GM13977 (cell line): Measurements from ENCODE around the gene ZNF48.
A peak's percentile ranks its signal among the peaks of the same experiment; 100 is the strongest.

ENCODE experiments used
- DNase-seq: peaks from one replicate; pipeline ENCODE4 v3.0.0; 2012; ENCODE audit warnings: low spot score
- CTCF ChIP-seq: IDR thresholded peaks from 2 replicates; pipeline ENCODE4 v1.5.1; 2012; ENCODE audit warnings: mild to moderate bottlenecking, control low read depth; ENCODE audit not compliant: insufficient read depth; ENCODE audit errors: extremely low read depth, missing control alignments
- in situ Hi-C: fragments of 300-500 bp; cut with MboI; formaldehyde crosslinking; loops from one replicate; pipeline ENCODE4 v1.12.0; 2022; ENCODE audit warnings: low sequenced_read_pairs, low pct_unique_long_range_greater_than_20kb, mixed read lengths, inconsistent platforms; ENCODE audit not compliant: unreplicated experiment

The ZNF48 gene

GRCh38 chr16:30377812-30378235 is 17.4 kb upstream of the ZNF48 start:
- DNase-seq: peak; percentile 84
- no peak for TF ChIP-seq CTCF
- in situ Hi-C loops: no loop called here

DNA sequence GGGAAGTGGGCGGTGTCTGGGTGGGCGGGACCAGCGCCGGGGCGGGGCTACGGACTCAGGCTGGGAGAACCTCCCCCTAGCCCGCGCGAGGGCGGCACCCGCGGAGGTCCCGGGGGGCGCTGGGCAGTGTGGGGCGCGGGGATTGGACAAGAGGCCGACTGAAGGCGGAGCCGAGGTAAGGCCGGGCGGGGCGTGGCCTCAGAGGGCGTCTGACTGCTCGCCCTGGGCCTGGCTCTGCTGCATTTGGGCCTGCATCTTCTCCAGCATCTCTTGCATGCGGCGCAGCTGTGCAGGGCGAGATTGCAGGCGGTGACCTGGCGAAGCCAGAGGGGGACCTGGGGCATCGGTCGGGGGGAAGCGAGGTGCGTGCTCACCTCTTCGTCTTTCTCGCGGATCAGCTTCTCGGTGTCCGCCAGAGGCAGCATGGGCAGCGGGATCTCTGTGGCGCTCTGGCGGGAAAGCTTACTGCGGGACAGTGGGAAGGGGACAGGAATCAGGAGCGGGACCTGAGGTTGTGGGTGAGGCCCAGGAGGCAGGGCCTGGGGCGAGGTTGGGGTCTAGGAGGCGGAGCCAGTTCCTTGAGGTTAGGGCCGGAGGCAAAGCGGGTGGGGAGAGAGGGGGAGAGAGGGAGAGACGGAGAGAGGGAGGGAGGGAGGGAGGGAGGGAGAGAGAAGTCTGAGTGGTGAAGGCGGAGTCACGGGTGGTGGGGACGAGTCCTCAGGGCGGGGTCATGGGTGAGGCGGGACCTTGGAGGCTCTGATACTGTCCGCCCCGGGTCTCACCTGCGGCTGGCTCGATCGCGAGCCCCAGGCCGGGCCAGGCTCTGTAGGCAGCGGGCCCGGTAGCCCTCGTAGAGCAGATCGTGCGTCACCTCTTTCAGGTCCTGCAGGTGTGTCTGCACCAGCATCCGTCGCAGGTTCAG is 16.7 kb upstream of the ZNF48 start:
- DNase-seq: peak; percentile 98
- TF ChIP-seq CTCF: no peak
- in situ Hi-C loops: no loop called here

- in situ Hi-C loops: no loop called here
- TF ChIP-seq CTCF: no peak
Measured at GRCh38 chr16:30379158-30379783, 15.9 kb upstream of the ZNF48 start.

DNA sequence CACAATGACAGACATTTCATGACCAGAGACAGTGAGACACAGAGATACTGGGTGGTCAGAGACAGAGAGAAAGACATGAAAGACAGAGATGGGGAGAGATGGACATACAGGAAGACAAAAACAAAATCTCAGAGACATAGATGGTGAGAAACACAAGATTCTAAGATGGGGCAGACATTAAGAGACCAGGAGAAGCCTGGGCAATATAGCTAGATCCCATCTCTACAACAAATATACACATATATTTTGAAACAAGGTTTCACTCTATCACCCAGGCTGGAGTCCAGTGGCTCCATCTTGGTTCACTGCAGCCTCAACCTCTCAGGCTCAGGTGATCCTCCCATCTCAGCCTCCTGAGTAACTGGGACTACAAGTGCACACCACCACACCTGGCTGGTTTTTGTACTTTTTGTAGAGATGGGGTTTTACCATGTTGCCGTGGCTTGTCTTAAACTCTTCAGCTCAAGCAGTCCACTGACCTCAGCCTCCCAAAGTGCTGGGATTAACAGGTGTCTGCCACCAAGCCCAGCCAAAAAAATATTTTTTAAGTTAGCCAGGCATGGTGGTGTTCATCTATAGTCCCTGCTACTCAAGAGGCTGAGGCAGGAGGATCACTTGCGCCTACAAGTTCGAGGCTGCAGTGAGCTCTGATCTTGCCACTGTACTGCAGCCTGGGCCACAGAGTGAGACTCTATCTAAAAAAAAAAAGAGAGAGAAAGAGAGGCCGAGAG is 15.0 kb upstream of the ZNF48 start:
- in situ Hi-C loops: no loop called here

More at GRCh38 chr16:30379158-30379783, 15.9 kb upstream of the ZNF48 start:
- DNase-seq: no peak

DNA sequence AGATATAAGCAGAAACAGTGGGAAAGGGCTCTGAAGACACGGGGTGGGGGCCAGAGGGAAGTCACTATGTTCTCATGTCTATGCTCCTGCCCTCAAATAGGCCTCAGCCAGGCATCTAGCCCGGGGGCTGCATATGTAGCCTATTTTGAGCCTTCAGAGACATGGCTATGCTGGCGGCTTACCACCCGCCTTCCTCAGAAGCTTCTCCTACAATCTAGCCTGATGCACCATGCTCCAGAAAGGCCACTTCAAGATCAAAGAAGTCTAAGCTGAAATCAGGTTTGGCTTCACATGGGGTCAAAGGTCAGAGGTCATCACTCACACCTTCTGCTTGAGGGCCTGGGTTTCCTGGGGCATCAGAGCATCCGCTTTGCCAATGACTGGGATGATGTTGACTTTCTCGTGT is 14.4 kb upstream of the ZNF48 start:
- DNase-seq: no peak
- in situ Hi-C loops: no loop called here
- no peak for TF ChIP-seq CTCF

More for the DNA sequence above, 15.0 kb upstream of the ZNF48 start:
- DNase-seq: no peak
- TF ChIP-seq CTCF: no peak

DNA sequence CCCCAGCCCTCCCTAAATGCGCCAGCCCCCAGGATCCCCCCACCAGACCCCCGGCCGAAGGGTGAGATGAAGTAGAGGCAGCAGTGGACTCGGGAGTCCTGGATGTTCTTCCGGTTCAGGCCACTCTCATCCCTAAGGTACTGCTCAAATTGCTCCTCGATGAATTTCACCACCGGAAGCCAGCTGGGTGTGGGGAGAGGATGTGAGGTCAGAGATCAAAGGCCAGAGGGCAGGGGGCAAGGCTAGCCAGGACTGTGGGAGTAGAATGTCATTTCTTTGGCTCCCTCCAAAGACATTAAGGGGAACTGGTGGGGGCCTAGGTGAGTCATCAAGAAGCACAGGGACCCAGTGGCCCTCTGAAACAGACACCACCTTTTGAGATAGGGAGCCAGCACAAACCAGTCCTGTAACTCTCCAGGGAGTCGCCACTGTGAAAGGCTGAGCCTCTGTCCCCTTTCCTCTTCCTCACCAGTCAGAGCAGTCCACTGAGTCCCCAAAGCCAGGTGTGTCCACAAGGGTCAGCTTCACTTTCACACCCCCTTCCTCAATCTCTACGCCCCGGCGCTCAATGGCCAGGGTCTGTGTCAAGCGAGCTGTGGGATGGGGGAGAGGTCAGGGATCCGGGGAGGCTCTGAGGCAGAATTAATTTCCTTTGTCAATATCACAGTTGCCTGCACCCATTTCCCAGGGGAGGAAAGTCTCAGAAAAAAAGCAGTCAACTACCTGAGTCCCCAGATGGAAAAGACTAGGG is 13.8 kb upstream of the ZNF48 start:
- TF ChIP-seq CTCF: no peak
- DNase-seq: no peak
- in situ Hi-C loops: no loop called here
